HG03439 (cell line): ENCODE data around the gene CHPF.

Experiments
- ATAC-seq: cut with Tn5 transposase; IDR thresholded peaks from one replicate; pipeline ENCODE4 v1.9.1; 2021; ENCODE audit warnings: mild to moderate bottlenecking, moderate library complexity; ENCODE audit not compliant: unreplicated experiment

Gene CHPF

DNA sequence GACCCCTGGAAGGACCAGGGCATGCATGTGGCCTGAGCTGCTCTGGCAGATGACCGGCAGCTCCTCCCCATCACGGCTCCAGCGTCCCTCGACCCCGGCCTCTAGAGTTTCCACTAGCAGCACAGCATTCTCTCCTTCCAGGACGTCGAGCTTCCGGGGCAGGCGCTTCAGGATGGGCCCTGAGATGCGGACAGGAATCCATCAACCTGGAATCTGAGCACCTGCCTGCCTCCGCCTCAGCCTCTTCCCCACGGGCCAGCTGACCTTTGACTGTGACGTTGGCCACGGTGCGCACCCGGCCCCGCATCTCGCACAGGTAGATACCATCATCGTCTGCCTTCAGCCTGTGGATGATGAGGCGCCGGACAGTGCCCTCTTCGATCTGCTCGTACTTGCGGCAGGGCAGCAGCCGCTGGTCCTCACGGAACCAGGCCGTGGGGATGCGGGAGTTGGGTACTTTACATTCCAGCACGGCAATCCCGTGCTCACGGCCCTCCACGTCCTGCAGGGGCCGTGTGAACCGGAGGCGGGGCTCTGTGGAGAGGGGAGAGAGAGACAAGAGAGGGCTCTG lies 24.3 kb upstream of the CHPF start:
- no peak for ATAC-seq

DNA sequence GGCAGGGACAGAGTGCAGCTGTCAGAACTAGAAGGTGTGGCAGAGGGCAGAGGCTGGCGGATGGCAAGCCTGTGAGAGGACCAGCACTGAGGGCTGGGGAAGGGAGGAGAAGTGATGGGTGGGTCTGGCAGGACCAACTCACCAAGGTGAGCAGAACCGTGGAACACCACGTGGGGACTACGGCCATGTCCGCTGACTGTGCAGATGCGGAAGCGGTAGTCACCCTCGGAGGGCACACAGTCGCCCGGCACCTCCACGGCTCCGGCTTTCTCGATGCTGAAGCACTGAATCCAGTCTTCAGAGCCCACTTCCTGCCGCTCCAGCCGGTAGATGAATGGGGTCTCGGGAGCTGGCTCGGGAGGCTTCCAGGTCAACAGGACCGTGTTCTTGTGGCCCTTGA lies 23.5 kb upstream of the CHPF start:
- no peak for ATAC-seq

DNA sequence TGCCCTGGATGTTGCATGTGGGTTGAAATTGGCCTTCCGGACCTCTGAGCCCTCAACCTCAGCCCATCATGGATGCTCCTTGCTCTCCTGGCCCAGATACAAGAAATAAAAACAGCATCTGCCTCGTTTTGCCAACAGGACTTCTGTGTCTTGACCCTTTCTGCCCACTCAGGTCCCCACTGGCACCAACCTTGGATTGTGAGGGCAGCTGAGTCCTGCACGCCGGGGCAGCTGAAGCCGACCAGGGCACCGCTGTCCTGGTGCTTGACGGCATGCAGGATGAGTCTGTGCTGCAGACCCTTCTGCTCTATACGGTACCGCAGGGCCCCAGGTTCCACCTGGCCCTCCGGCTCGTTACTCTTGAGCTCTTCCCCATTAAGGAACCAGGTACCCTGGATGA lies 23.0 kb upstream of the CHPF start:
- ATAC-seq: no peak

DNA sequence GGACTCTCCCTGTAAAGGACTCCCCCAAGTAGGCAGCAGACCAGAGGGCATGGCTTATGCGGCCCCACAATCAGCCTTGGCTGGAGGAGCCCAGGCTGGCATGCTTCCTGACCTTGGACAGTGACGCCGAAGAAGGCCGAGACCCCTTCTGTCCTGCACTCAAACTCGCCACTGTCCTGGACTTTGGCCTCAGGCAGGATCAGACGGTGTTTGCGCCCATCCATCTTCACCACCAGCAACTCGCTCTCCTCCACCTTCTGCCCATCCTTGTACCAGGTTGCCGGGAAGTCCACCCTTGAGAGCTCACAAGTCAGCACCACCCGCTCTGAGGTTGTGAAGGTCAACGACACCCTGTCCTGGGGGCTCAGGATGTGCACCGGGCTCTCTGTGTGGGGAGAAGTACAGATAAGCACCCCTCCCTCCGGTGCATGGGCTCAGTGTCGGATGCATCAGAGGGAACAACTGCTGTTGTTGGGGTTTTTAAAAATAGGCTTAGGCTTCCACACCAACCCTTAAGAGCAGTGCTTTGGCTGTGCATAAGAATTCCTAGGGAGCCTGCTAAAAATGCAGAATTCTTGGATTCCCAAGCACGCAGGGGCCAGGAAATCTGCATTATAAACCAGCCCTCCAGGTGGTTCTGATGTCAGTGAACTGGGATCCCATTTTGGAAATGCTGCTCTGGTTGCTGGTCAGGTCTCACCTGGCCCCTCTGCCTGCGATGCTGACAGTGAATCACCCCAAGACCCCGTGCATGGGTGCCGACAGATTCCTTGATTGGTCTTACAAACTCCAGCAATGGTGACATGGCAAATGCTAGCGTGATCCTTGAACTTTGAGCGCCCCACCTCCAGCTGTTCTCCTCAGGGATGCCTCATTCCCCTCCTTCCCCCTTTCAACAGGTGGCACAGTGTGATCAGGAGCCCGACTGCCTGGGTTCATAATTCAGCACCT lies 21.8 kb upstream of the CHPF start:
- no peak for ATAC-seq

DNA sequence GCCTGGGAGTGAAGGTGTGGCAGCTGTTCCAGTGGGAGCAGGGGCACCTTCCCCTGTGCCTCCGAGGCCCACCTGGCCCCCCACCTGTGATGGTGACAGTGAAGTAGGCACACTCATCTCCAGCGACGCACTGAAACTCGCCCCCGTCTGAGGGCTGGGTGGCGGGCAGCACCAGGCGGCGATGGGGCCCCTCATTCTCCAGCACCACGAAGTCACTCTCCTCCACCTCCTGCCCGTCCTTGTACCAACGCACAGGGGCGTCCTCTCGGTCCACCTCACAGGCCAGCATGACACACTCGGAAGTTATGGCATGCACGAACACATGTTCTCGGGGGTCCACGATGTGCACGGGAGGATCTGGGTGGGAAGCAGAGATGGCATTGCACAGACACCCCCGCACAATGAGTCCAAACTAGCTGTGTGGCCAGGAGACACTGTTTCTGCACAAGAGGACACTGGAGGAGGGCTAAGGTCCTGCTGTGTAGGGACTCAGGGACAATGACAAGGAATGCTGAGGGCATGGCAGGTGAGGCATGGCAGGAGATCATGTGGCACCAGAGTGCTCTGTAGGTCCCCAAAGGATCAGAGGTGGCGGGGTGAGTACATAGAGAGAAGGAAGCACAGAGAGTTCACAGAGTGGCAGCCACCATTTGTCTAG lies 19.8 kb upstream of the CHPF start:
- no peak for ATAC-seq

DNA sequence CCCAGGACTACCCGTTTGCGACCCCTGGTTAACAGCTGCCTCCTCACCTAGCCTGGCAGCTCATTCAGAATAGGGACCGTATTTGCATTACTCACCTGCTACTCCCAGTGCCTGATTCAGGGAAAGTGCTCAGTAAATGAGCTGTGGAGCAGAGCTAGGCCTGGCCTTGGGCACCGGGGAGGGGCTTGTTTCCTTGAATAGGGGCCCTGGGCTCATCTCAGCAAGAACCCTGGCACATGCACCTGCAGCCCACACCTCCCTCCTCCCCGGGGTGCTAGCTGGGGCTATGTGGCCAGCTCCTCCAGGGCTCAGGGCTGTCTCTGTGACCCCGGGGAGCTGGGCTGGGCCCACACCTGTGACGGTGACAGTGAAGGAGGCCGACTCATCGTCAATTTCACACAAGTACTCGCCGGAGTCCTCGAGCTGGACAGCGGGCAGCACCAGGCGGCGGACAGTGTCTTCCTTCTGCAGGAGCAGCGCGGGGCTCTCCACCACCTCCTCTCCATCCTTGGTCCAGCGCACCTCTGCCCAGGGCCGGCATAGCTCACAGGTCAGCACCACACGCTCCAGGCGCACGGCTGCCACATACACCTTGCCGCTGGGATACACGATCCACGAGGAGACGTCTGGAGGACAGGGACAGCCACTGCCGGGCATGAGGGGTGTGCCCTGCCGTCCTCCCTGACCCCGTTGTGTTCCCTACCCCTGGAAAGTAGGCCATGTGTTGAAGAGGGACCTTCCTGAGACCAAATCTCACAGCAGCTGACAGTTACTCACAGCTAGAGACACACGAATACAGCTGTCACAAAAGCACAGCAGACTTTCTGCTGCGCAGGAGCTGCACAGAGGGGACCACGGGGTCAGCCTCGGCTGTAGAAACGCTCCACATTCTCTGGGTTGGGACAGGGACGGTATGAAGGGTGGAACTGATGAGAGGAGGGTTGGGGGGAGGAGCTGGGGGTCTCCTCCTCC lies 18.7 kb upstream of the CHPF start:
- ATAC-seq: no peak

DNA sequence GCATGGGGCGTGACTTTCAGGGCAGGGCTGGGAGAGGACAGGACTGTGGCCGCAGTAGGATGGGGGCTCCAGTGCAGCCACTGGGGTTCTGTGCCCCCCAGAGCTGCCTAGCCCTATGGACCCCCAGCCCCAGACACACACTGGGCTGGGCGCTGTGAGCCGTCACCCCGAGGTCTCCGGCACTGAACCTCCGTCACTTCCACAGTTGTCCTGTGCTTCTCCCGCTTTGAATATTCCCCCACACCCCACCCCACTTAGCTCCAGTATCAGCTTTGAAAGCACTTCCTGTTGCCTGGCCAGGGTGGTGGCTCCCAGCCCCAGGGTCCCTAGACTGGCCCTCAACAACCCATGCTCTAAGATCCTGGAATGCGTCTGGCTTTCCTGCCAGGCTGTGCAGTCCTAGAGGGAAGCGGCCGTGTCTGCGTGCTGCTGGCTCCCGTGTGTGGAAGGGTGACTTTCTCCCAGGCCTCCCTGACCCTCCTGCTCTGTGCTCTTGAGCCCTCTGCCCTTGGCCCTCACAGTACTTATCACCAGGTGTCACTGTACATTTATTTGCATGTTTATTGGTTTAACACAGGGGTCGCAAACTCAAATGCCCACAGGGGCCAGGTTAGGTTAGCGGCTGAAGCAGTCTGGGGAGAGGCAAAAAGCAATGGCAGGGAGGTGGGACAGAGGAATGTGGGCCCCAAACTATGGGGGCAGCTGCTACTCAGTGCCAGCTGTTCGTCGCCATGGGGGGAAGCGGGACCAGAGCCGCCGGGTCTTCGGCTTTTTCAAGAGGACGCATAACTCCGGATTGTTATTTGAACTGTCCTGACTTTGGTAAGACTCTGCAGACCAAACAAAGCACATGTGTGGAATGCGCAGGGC lies 17.8 kb upstream of the CHPF start:
- ATAC-seq: no peak

DNA sequence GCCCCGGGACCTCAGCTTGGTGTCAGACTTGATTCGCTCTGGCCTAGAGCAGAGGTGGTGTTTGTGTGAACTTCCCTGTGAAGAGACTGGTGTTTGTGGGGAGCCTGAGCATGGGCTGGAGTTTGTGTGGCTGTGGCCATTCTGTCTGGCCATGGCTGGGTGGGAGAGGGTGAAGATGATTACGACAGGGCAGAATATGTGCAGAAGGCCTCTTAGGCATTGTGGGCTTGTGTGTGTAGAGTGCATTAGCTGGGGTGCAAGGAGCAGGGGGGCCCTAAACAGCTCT lies 17.2 kb upstream of the CHPF start:
- ATAC-seq: no peak

DNA sequence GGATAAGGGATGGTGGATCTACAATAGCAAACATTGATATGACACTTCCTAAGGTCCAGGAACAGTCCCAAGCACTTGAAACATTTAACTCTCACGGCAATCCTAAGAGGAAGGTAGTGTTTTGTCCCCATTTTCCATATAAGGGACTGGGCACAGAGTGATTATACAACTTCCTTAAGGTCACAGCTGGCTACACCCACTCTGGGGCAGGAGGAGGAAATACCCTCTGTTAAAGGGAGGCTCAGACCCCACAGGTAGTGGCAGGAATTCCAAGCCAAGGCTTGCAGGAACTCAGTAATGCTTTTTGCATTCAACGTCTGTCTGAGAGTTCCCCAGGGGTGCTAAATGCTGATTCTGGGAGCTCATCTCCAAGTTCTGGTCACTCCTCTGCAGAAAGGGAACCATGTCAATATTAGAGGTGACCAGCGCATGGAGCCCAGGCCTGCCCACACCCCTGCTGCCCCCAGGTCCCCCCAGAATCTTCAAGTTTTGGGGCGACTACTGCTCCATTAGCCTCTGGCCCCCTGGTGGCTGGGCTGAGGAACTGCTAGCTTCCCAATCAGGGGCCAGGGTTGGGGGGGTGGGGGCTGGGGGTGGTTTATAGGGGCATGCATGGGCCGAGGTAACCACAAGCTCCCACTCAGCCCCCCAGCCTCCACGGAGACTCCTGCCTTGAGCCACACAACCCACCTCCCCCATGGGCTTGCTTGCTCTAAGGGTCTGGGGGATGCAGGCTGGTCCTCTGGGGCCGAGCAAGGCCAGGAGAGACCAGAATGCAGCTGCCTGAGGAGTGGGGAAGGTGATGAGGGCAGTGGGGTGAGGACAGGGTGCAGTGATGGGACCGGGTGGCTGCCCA lies 16.7 kb upstream of the CHPF start:
- no peak for ATAC-seq

DNA sequence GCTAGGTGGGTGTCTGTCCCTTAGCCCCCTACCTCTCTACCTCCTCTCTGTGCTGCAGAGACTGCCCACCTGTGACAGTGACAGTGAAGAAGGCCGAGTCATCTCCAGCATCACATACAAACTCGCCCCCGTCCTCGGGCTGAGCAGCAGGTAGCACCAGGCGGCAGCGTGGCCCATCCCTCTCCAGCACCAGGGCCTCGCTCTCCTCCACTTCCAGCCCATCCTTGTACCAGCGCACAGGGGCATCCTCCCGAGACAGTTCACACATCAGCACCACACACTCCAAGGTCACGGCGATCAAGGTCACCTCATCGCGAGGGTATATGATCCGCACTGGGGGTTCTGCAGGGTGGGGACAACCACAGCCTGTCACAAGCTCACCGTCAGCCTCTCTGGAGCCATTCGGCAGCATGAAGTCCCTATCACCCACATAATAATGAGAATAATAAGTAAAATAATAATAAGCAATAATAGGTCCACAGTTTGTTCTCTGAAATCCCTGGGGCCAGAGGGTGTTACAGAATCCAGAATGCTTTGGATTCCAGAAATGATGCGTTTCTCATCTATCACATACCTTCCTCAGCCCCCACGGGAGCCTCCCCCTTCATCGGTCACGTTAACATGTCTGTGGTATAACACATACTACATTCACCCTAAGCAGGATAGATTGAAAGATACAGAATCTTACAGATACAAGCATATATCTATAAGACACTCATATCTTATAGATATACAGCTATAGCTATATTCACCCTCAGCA lies 15.7 kb upstream of the CHPF start:
- no peak for ATAC-seq

DNA sequence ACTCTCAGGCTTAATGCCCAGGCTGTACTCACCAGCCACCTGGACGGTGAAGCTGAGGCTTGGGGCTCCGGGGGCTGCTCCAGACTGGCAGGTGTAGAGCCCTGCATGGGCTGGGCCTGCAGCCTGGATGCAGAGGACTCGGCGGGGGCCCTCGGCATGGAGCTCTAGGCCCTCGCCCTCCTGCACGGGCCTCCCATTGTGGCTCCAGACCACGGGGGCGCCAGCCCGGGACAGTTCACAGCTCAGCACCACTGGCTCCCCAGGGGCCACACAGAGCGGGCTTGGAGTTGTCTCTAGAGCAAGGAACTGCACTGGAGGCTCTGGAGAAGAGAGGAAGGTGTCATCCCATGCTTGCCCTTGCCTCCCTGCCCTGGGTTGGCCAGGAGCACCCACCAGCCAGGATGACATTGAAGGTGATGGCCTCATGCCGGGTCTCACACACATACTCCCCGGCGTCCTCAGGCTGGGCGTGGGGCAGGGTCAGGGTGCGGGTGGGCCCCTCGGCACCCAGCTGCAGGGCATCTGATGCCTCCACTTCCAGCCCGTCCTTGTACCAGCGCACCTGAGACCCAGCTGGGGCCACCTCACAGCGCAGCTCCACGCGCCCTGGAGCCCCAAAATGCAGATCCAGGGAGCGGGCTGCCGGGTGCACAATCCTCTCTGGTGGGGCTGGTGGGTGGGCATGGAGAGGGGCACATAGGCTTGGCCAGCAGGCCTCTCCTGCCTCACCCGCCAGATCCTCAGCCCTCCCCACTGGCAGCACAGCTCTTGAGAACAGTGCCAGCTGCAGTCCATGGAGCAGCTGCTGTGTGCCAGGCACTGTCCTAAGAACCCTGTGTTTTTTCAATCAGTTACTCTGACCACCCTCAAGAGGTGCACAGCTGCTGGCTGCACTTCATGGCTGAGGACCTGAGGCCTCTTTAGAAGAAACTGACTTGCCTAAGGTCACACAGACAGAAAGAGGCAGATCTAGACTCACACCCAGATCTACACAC lies 14.5 kb upstream of the CHPF start:
- no peak for ATAC-seq

DNA sequence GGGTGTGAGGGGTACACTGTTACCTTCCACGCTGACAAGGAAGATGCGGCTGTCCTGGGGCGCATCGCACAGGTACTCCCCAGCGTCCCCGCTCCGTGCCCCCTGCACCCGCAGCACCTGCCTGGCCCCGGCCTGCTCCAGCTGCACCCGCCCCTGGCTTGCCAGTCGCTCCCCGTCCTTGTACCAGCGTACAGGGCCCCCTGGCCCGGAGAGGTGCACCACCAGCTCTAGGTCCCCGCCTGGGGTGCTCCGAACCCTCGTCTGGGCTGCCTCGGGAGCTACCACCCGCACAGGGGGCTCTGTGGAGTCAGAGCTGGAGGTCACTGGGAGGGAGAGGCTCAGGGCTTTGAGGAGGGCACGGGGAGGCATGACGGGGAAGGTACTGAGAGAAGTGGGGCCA lies 13.7 kb upstream of the CHPF start:
- ATAC-seq: no peak

DNA sequence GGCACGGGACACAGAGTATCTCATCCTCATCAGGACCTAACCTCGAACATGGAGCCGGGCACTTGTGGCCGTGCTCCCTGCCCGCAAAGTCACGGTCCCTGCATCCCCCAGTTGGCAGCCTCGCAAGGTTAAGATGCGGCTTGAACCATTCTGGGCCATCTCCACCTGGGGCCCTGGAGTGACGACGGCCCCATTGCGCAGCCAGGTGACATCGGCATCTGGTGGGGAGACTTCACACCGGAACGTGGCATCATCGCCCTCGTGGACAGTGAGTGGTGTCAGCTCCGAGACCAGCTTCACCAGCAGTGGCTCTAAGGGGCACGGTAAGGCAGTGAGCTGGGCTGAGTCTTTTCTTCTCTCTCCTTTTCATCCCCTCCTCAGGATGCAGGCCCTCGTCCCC lies 12.8 kb upstream of the CHPF start:
- no peak for ATAC-seq

DNA sequence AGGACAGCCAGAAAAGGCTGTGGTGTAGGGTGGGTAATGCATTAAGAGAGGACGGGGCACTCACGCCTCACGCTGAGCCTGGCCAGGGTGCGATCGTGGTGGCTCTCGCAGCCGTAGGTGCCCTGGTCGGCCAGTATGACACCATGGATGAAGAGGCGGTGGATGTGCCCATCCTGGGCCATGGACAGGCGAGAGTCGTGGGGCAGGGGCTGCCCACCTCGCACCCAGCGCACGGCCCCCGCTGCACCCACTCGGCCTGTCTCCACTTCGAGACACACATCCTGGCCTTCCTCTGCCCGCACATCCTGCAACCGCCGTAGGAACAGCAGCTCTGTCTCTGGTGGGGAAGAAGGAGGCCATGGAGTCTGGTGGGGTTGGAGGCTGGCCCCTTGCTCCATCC lies 12.3 kb upstream of the CHPF start:
- no peak for ATAC-seq

DNA sequence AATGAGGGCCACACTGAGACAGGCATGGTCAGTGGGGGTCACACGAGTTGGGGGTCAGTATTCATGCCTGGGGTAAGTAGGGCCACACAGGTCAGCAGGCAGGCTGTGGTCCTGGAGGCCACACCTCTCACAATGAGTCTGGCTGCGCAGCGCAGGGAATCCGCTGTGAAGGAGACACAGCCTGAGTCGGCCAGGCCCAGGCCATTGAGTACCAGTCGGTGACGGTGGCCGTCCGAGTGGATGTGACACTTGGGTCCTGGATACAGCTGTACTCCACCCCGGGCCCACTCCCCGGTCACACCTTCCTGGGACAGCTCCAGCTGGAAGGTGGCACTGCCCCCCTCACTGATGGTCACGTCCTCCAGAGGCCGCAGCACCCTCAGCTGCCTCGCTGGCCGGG lies 10.7 kb upstream of the CHPF start:
- ATAC-seq: no peak

DNA sequence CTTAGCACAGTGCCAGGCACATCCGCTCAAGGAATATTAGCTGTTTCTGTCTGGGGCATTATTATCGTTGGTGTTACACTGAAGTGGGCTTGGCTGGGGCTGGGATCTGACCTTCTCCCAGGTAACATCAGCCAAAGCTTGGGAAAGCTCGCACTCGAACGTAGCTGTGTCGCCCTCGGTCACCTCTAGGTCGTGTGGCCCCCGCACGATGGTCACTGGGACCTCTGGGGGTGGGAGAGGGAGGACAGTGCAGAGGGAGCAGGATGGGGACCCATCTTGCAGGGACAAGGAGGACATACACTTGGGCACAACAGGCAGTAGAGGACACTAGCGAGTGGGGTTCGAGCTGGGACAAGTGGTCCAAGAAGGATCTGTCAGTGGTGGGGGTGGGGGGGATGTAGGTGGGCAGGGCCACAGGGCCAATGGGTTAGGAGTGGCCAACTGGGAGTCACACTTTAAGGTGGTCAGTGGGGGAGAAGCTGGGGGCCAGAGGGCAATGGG lies 9.9 kb upstream of the CHPF start:
- ATAC-seq: no peak

DNA sequence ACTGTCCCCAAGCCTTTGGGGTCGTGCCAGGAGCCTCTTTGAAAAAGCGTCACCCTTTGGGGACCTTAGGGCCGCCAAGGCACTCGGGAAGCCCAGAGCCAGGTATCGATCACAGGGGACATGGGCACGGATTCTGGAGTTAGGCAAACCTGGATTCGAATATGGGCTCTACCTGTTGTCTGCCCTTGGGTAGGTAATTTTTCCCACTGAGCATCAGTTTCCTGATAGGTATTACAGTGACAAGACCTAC lies 9.5 kb upstream of the CHPF start:
- ATAC-seq: no peak
